HEK293 (cell line): ENCODE data around the gene TRIM46.

Experiments used
- CTCF ChIA-PET: fragments of 350-600 bp; formaldehyde crosslinking; extraction: SDS; loops from one replicate; lab custom pipeline; 2021; ENCODE audit warnings: antibody characterized with exemption; lab: Yijun Ruan, JAX
- POLR2A ChIA-PET: fragments of 300-600 bp; formaldehyde crosslinking; extraction: SDS; loops from one replicate; lab custom pipeline; 2020; ENCODE audit warnings: antibody characterized with exemption, inconsistent platforms; lab: Yijun Ruan, JAX
- H3K27ac ChIP-seq: fragments of 200-500 bp; sonication (Bioruptor generic); 2 replicates; pipeline ENCODE4 v1.5.1; 2014; ENCODE audit warnings: low read depth, low read length, control low read depth, inconsistent platforms; ENCODE audit errors: extremely low read depth
- H3K36me3 ChIP-seq, 2 experiments: fragments of 200-500 bp in 1 of 2; sonication (Bioruptor generic) in 1 of 2; 1 replicate in 1 of 2; 2 replicates in 1 of 2; pipeline ENCODE4 v1.5.1; 2014 to 2017; ENCODE audit warnings: inconsistent platforms in 2 of 2, low read length in 2 of 2; ENCODE audit not compliant: control insufficient read depth in 2 of 2, insufficient read depth in 1 of 2
- H3K4me1 ChIP-seq: fragments of 200-500 bp; sonication (Bioruptor generic); 2 replicates; pipeline ENCODE4 v1.5.1; 2014; ENCODE audit warnings: mild to moderate bottlenecking, low read length, inconsistent platforms; ENCODE audit not compliant: control insufficient read depth, insufficient read depth
- H3K4me3 ChIP-seq: 2 replicates; pipeline ENCODE4 v1.5.1; 2011; ENCODE audit warnings: low read depth, mild to moderate bottlenecking, control low read depth, low read length, moderate library complexity
- H3K9me3 ChIP-seq: fragments of 200-500 bp; sonication (Bioruptor generic); 2 replicates; pipeline ENCODE4 v1.5.1; 2014; ENCODE audit warnings: low read depth, low read length, inconsistent platforms; ENCODE audit not compliant: control insufficient read depth, insufficient read depth
- ELK4 ChIP-seq: IDR thresholded peaks from 2 replicates; pipeline ENCODE4 v1.6.1; 2011; ENCODE audit warnings: mild to moderate bottlenecking, low read depth, low read length, borderline replicate concordance
- KLF10 ChIP-seq: fragments of 450-650 bp; IDR thresholded peaks from 2 replicates; pipeline ENCODE4 v1.5.1; 2018; ENCODE audit warnings: missing biosample characterization, mild to moderate bottlenecking, missing genetic modification characterization
- MYNN ChIP-seq: fragments of 450-650 bp; formaldehyde crosslinking; IDR thresholded peaks from 2 replicates; pipeline ENCODE4 v1.5.1; 2016; ENCODE audit warnings: missing biosample characterization, missing genetic modification characterization, borderline replicate concordance
- PBX3 ChIP-seq: sonication (generic); formaldehyde crosslinking; IDR thresholded peaks from 2 replicates; pipeline ENCODE4 v1.8.1; 2022; ENCODE audit warnings: mild to moderate bottlenecking, moderate library complexity, missing genetic modification reagents
- SP3 ChIP-seq: fragments of 450-650 bp; formaldehyde crosslinking; IDR thresholded peaks from 2 replicates; pipeline ENCODE4 v1.5.1; 2016; ENCODE audit warnings: missing biosample characterization, missing genetic modification characterization
- WT1 ChIP-seq: fragments of 450-650 bp; formaldehyde crosslinking; IDR thresholded peaks from 2 replicates; pipeline ENCODE4 v1.5.1; 2016; ENCODE audit warnings: missing biosample characterization, missing genetic modification characterization
- YY1 ChIP-seq: fragments of 450-650 bp; formaldehyde crosslinking; IDR thresholded peaks from 2 replicates; pipeline ENCODE4 v1.5.1; 2018; ENCODE audit warnings: missing biosample characterization, missing genetic modification characterization
- ZBTB10 ChIP-seq: fragments of 450-650 bp; formaldehyde crosslinking; IDR thresholded peaks from 2 replicates; pipeline ENCODE4 v1.5.1; 2016; ENCODE audit warnings: missing biosample characterization, missing genetic modification characterization
- ZBTB11 ChIP-seq: fragments of 450-650 bp; formaldehyde crosslinking; conservative IDR thresholded peaks from 2 replicates; pipeline ENCODE4 v1.5.1; 2016; ENCODE audit warnings: low read depth, missing biosample characterization, missing genetic modification characterization
- ZBTB49 ChIP-seq: fragments of 450-650 bp; formaldehyde crosslinking; IDR thresholded peaks from 2 replicates; pipeline ENCODE4 v1.5.1; 2016; ENCODE audit warnings: missing biosample characterization, missing genetic modification characterization, low read depth
- ZEB2 ChIP-seq: fragments of 450-650 bp; formaldehyde crosslinking; IDR thresholded peaks from 2 replicates; pipeline ENCODE4 v1.5.1; 2016; ENCODE audit warnings: missing biosample characterization, missing genetic modification characterization
- ZFP41 ChIP-seq: fragments of 450-650 bp; formaldehyde crosslinking; IDR thresholded peaks from 2 replicates; pipeline ENCODE4 v1.5.1; 2016; ENCODE audit warnings: missing biosample characterization, missing genetic modification characterization, borderline replicate concordance
- ZNF10 ChIP-seq: fragments of 450-650 bp; formaldehyde crosslinking; IDR thresholded peaks from 2 replicates; pipeline ENCODE4 v1.5.1; 2017; ENCODE audit warnings: missing biosample characterization, missing genetic modification characterization
- ZNF239 ChIP-seq: fragments of 450-650 bp; formaldehyde crosslinking; IDR thresholded peaks from 2 replicates; pipeline ENCODE4 v1.5.1; 2016; ENCODE audit warnings: missing biosample characterization, missing genetic modification characterization
- ZNF266 ChIP-seq: fragments of 450-650 bp; formaldehyde crosslinking; IDR thresholded peaks from 2 replicates; pipeline ENCODE4 v1.5.1; 2016; ENCODE audit warnings: missing biosample characterization, missing genetic modification characterization, low read depth
- ZNF341 ChIP-seq: fragments of 450-650 bp; formaldehyde crosslinking; IDR thresholded peaks from 2 replicates; pipeline ENCODE4; 2016; ENCODE audit warnings: low read depth, missing biosample characterization, missing genetic modification characterization
- ZNF433 ChIP-seq: fragments of 450-650 bp; formaldehyde crosslinking; IDR thresholded peaks from 2 replicates; pipeline ENCODE4 v1.5.1; 2016; ENCODE audit warnings: missing biosample characterization, missing genetic modification characterization, low read depth
- ZNF473 ChIP-seq: fragments of 450-650 bp; formaldehyde crosslinking; IDR thresholded peaks from 2 replicates; pipeline ENCODE4 v1.5.1; 2017; ENCODE audit warnings: missing biosample characterization, missing genetic modification characterization
- ZNF645 ChIP-seq: fragments of 450-650 bp; formaldehyde crosslinking; IDR thresholded peaks from 2 replicates; pipeline ENCODE4; 2016; ENCODE audit warnings: missing biosample characterization, missing genetic modification characterization

Gene TRIM46

GRCh38 chr1:155166471-155167165 is 7.0 kb upstream of the TRIM46 start:
- Histone ChIP-seq H3K4me3 (no peak overlapping the region), H3K4me1 (no peaks in the 10 kb centered on the region; the same call in 1 of the 2 replicates), H3K9me3 (no peaks in the 10 kb centered on the region), H3K36me3 (peaks cover 3 to 29% of the 10 kb centered on the region in 2 experiments; a peak in 2 of 3 replicates), H3K27ac (no peak overlapping the region)
- POLR2A ChIA-PET, result interaction anchor here (0.6 to 1.8 kb wide), 9 partner anchors 7 to 155 kb away, joined by 3 to 17 read pairs (median 7); partner anchors contain the start of gene SLC50A1
- TF ChIP-seq ZEB2 (tag by site-specific recombination) (no peak), ZNF266 (tag by site-specific recombination) (no peak), ZBTB11 (no peak), SP3 (no peak), WT1 (tag by site-specific recombination) (no peak), MYNN (no peak)
- CTCF ChIA-PET, result interaction anchor here (1.4 to 12.2 kb wide), 11 partner anchors 12 to 122 kb away, joined by 4 to 439 read pairs (median 9); no protein-coding TSS in a partner anchor

GRCh38 chr1:155167166-155168104 is 6.2 kb upstream of the TRIM46 start:
- ChIA-PET CTCF (interaction anchor here (0.6 to 12.2 kb wide), 29 partner anchors 10 to 743 kb away, joined by 3 to 439 read pairs (median 5); partner anchors contain the start of genes ADAM15, EFNA4, PMVK and SLC50A1), POLR2A (interaction anchor here (0.6 to 1.8 kb wide), 12 partner anchors 8 to 473 kb away, joined by 3 to 17 read pairs (median 5); partner anchors contain the start of genes ADAM15, DPM3 and SLC50A1)
- no peak overlapping the region; the same call in 1 of the 2 replicates for H3K27ac ChIP-seq
- no peaks in the 10 kb centered on the region for H3K9me3 ChIP-seq
- H3K4me3 ChIP-seq, result peak overlapping the region; percentile 35
- H3K36me3 ChIP-seq, result peaks cover 5 to 31% of the 10 kb centered on the region in 2 experiments; a peak in 2 of 3 replicates
- no peaks in the 10 kb centered on the region; the same call in 1 of the 2 replicates for H3K4me1 ChIP-seq
- TF ChIP-seq ZNF341 (tag by site-specific recombination), result 0 out of 2 replicates have a peak, but pooled peaks have one; percentile 25
- no peak for TF ChIP-seq ZNF10
- TF ChIP-seq ZBTB10, result no peak
- TF ChIP-seq ZBTB49 (tag by site-specific recombination), result no peak
- TF ChIP-seq KLF10 (tag by site-specific recombination), result no peak
- TF ChIP-seq ELK4, result no peak
- no peak for TF ChIP-seq ZFP41
- no peak for TF ChIP-seq YY1 (tag by site-specific recombination)
- TF ChIP-seq PBX3 (CRISPR knock-in tag), result no peak
- TF ChIP-seq ZNF239, result no peak
- TF ChIP-seq ZNF473 (tag by site-specific recombination), result no peak
- TF ChIP-seq ZNF645 (tag by site-specific recombination), result no peak
- no peak for TF ChIP-seq ZNF433 (tag by site-specific recombination)
